Spleen (tissue), 11 donors: Measurements from ENCODE around the gene NUP214. TPM values are rescaled to one million over a fixed set of nuclear protein-coding genes. Genes with fewer than 3 reads are reported as not detected.

Source experiments
- DNase-seq: peaks from one replicate; pipeline ENCODE4 v3.0.0-alpha.2; 2020
- H3K27ac ChIP-seq, 8 donors: fragments of 200-600 bp; sonication (generic) in 7 of 8; 1 replicate in 4 of 8; 2 replicates in 4 of 8; pipeline versions ENCODE4 v1.5.0 to v1.8.0; 2016 to 2021; ENCODE audit warnings: inconsistent platforms in 4 of 8, mild to moderate bottlenecking in 4 of 8, moderate library complexity in 1 of 8
- H3K27me3 ChIP-seq, 7 donors: fragments of 200-600 bp; sonication (generic) in 6 of 7; replicated peaks in 1 of 7; 1 replicate in 4 of 7; 2 replicates in 3 of 7; pipeline versions ENCODE4 v1.5.0 to v1.8.0; 2016 to 2021; ENCODE audit warnings: inconsistent platforms in 3 of 7, mild to moderate bottlenecking in 1 of 7
- H3K36me3 ChIP-seq, 6 donors: fragments of 200-600 bp; sonication (generic) in 5 of 6; 1 replicate in 4 of 6; 2 replicates in 2 of 6; pipeline versions ENCODE4 v1.5.0 to v1.8.0; 2016 to 2021; ENCODE audit warnings: inconsistent platforms in 2 of 6
- H3K4me1 ChIP-seq, 6 donors: fragments of 200-600 bp; sonication (generic) in 5 of 6; 1 replicate in 3 of 6; 2 replicates in 3 of 6; pipeline versions ENCODE4 v1.5.0 to v1.8.0; 2016 to 2021; ENCODE audit warnings: inconsistent platforms in 3 of 6
- H3K4me3 ChIP-seq, 8 donors: fragments of 200-600 bp; sonication (generic) in 7 of 8; 1 replicate in 4 of 8; 2 replicates in 4 of 8; pipeline versions ENCODE4 v1.5.0 to v1.8.0; 2016 to 2021; ENCODE audit warnings: inconsistent platforms in 4 of 8, mild to moderate bottlenecking in 4 of 8, moderate library complexity in 2 of 8
- H3K9me3 ChIP-seq, 8 donors: fragments of 200-600 bp; sonication (generic) in 7 of 8; 1 replicate in 4 of 8; 2 replicates in 4 of 8; pipeline versions ENCODE4 v1.5.0 to v1.8.0; 2016 to 2021; ENCODE audit warnings: inconsistent platforms in 4 of 8
- CTCF ChIP-seq, 11 experiments: fragments of 200-600 bp in 7 of 11; fragments of 450-650 bp in 4 of 11; sonication (generic) in 4 of 11; IDR thresholded peaks in 8 of 11; conservative IDR thresholded peaks in 3 of 11; 1 replicate in 7 of 11; 2 replicates in 4 of 11; pipeline versions ENCODE4 v1.4.0 to v1.8.0; 2016 to 2021; ENCODE audit warnings: antibody characterized with exemption in 11 of 11, inconsistent platforms in 4 of 11, mild to moderate bottlenecking in 1 of 11
- POLR2A ChIP-seq, 3 donors: fragments of 450-650 bp; IDR thresholded peaks; one replicate each; pipeline ENCODE4 v1.5.1; 2017; ENCODE audit warnings: antibody characterized with exemption in 3 of 3, mild to moderate bottlenecking in 1 of 3
- POLR2AphosphoS5 ChIP-seq, 3 donors: sonication (generic); formaldehyde crosslinking; IDR thresholded peaks; one replicate each; pipeline ENCODE4 v1.5.1; 2017; ENCODE audit warnings: antibody characterized with exemption in 3 of 3
- WGBS, 5 donors: extraction: QIAGEN DNeasy Blood & Tissue Kit in 3 of 5; methylation state at CpG; one replicate each; pipeline versions ENCODE4 v1.1.5 to v1.1.7; 2013 to 2018; 5-methylcytosine and 5-hydroxymethylcytosine counted together
- intact Hi-C: fragments of 100-400 bp; cut with DNase I; formaldehyde crosslinking; loops from one replicate; pipeline ENCODE4 v1.15.0; 2023; ENCODE audit warnings: low total_unique reads
- polyA plus RNA-seq, 3 donors: library from polyadenylated mRNA; stranded (reverse); fragments of 200-250 nt; gene quantifications; one replicate each; pipeline ENCODE4 v1.2.1, GENCODE V29; 2013
- total RNA-seq, 7 donors: library from RNA; depleted of rRNA in 3 of 7; stranded (reverse); fragments of >200 nt in 3 of 7; fragmentation: NEBNext Ultra II Directional in 4 of 7; extraction: Animal tissue kit (Norgen Biotek cat#: 25700) in 4 of 7; gene quantifications; one replicate each; pipeline versions ENCODE4 v1.1.0 to v1.2.1, GENCODE V29; 2016 to 2021
- donor health status: healthy with polysubstance abuse.
- donor health status: DM: no; HTN: no; CAD: no; lungs with moderate emphysema.
- donor health status: DM: no; HTN: no; CAD: no.
- donor health status: Bipolar disorder and iron deficiency.
- donor health status: healthy.
- donor health status: DM: no; HTN: no; CAD: no.
- donor health status: DM: yes; HTN: yes; CAD: no.

The NUP214 gene
- total and polyA plus RNA-seq, 10 donors = 21.4 to 182 (median 121) TPM

- DNase-seq = no peak
- WGBS, 5 donors = 94 to 98% (median 94%) methylated on average over 2 of the region's 2 CpGs
- intact Hi-C loops = no loop called here
- no peak for TF ChIP-seq POLR2AphosphoS5 (IDR thresholded peaks at IDR 0.05)
- TF ChIP-seq CTCF (IDR thresholded peaks at IDR 0.05 in 8 of 11, conservative IDR thresholded peaks at IDR 0.05 in 3 of 11) = no peak
- no peak for TF ChIP-seq POLR2A (IDR thresholded peaks at IDR 0.05)
- H3K36me3 ChIP-seq = peaks cover 3 to 100% (median 93%) of the 10 kb centered on the region in 6 donors
- H3K27me3 ChIP-seq = no peaks in the 10 kb centered on the region
- H3K4me3 ChIP-seq = no peak overlapping the region
- no peak overlapping the region for H3K27ac ChIP-seq
- H3K9me3 ChIP-seq = no peaks in the 10 kb centered on the region
- H3K4me1 ChIP-seq = no peaks in the 10 kb centered on the region
These were observed 13.3 kb downstream of the NUP214 start for GRCh38 chr9:131138676-131139075.

GRCh38 chr9:131140112-131140511 lies 14.7 kb downstream of the NUP214 start:
- H3K4me1 ChIP-seq = no peaks in the 10 kb centered on the region
- WGBS, 5 donors = 93 to 98% (median 97%) methylated on average over 4 of the region's 4 CpGs
- H3K4me3 ChIP-seq = no peak overlapping the region
- H3K36me3 ChIP-seq = peaks cover 3 to 100% (median 93%) of the 10 kb centered on the region in 6 donors
- H3K9me3 ChIP-seq = no peaks in the 10 kb centered on the region
- no peaks in the 10 kb centered on the region for H3K27me3 ChIP-seq
- H3K27ac ChIP-seq = no peak overlapping the region
- intact Hi-C loops = no loop called here
- TF ChIP-seq CTCF (IDR thresholded peaks at IDR 0.05 in 8 of 11, conservative IDR thresholded peaks at IDR 0.05 in 3 of 11) (no peak), POLR2AphosphoS5 (IDR thresholded peaks at IDR 0.05) (no peak), POLR2A (IDR thresholded peaks at IDR 0.05) (no peak)
- no peak for DNase-seq

- peaks cover 3 to 100% (median 93%) of the 10 kb centered on the region in 6 donors for H3K36me3 ChIP-seq
- H3K27me3 ChIP-seq = no peaks in the 10 kb centered on the region
- H3K27ac ChIP-seq = no peak overlapping the region
- H3K9me3 ChIP-seq = no peaks in the 10 kb centered on the region
- H3K4me1 ChIP-seq = no peaks in the 10 kb centered on the region
- no peak overlapping the region for H3K4me3 ChIP-seq
- intact Hi-C loops = no loop called here
- TF ChIP-seq POLR2A (IDR thresholded peaks at IDR 0.05) (no peak), POLR2AphosphoS5 (IDR thresholded peaks at IDR 0.05) (no peak), CTCF (IDR thresholded peaks at IDR 0.05 in 8 of 11, conservative IDR thresholded peaks at IDR 0.05 in 3 of 11) (no peak)
- no peak for DNase-seq
- WGBS, 5 donors = 93 to 100% (median 95%) methylated on average over 3 of the region's 3 CpGs
These were observed 15.2 kb downstream of the NUP214 start for GRCh38 chr9:131140550-131140949.

- no peak for TF ChIP-seq POLR2AphosphoS5 (IDR thresholded peaks at IDR 0.05)
- TF ChIP-seq CTCF (IDR thresholded peaks at IDR 0.05 in 8 of 11, conservative IDR thresholded peaks at IDR 0.05 in 3 of 11) = no peak
- no peak for TF ChIP-seq POLR2A (IDR thresholded peaks at IDR 0.05)
- WGBS, 5 donors = 95 to 100% (median 96%) methylated on average over 3 of the region's 3 CpGs
These were observed 16.8 kb downstream of the NUP214 start for GRCh38 chr9:131142160-131142559.

More at GRCh38 chr9:131142160-131142559, 16.8 kb downstream of the NUP214 start:
- intact Hi-C loops = no loop called here
- Histone ChIP-seq H3K27ac (no peak overlapping the region), H3K4me3 (no peak overlapping the region), H3K27me3 (no peaks in the 10 kb centered on the region), H3K4me1 (no peaks in the 10 kb centered on the region), H3K36me3 (peaks cover 10 to 100% (median 93%) of the 10 kb centered on the region in 6 donors), H3K9me3 (no peaks in the 10 kb centered on the region)
- no peak for DNase-seq
